Measurements from ENCODE around the gene PLCB2. TPM values are rescaled to one million over a fixed set of nuclear protein-coding genes. Genes with fewer than 3 reads are reported as not detected.

The PLCB2 gene
- total RNA-seq, 1 experiment from 2014 or later = 1.7 TPM

DNA sequence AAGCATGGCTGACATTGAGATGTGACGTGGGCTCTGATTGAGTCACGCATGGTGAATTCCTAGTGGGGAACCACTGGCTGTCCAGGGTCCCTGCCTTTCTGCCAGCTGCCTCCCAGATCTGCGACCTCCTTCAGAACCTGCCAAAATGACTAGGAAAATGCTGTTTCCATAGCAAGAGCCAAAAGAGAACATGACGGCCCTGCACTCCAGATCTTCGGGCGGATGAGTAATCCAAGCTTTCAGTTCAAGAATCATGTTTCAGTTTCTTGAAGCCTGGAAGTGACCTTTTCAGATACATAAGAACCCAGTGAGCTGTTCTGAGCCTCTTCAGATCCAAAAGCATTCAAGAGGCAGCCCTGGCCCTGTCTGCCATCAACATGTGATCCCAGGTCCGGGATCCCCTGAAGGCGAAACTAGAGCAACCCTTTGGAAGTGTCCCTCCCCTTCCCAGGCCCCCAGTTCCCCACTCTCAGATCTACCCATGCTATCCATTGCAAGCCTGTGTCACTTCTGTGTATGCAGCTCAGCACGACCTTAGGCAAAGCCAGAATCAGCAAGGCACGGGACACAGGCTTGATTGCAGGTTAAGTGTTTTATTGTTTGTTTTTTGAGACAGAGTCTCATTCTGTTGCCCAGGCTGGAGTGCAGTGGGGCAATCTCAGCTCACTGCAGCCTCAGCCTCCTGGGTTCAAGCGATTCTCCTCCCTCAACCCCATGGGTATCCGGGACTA is 44.5 kb downstream of the PLCB2 start:
- CTCF ChIA-PET = interaction anchor here (1.5 kb wide), 1 partner anchor 11 kb away, joined by 3 read pairs; no protein-coding TSS in a partner anchor
- H3K36me3 ChIP-seq (ENCODE audit: control insufficient read depth, insufficient read depth, low read length) = no peaks in the 10 kb centered on the region
- ATAC-seq = no peak
- TF ChIP-seq SIN3A (IDR thresholded peaks at IDR 0.05; ENCODE audit: borderline replicate concordance, insufficient read depth, low read depth, low read length) = no peak
- TF ChIP-seq, protein P1, sequence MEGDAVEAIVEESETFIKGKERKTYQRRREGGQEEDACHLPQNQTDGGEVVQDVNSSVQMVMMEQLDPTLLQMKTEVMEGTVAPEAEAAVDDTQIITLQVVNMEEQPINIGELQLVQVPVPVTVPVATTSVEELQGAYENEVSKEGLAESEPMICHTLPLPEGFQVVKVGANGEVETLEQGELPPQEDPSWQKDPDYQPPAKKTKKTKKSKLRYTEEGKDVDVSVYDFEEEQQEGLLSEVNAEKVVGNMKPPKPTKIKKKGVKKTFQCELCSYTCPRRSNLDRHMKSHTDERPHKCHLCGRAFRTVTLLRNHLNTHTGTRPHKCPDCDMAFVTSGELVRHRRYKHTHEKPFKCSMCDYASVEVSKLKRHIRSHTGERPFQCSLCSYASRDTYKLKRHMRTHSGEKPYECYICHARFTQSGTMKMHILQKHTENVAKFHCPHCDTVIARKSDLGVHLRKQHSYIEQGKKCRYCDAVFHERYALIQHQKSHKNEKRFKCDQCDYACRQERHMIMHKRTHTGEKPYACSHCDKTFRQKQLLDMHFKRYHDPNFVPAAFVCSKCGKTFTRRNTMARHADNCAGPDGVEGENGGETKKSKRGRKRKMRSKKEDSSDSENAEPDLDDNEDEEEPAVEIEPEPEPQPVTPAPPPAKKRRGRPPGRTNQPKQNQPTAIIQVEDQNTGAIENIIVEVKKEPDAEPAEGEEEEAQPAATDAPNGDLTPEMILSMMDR (IDR thresholded peaks at IDR 0.05) = no peak
- TF ChIP-seq, protein P2, sequence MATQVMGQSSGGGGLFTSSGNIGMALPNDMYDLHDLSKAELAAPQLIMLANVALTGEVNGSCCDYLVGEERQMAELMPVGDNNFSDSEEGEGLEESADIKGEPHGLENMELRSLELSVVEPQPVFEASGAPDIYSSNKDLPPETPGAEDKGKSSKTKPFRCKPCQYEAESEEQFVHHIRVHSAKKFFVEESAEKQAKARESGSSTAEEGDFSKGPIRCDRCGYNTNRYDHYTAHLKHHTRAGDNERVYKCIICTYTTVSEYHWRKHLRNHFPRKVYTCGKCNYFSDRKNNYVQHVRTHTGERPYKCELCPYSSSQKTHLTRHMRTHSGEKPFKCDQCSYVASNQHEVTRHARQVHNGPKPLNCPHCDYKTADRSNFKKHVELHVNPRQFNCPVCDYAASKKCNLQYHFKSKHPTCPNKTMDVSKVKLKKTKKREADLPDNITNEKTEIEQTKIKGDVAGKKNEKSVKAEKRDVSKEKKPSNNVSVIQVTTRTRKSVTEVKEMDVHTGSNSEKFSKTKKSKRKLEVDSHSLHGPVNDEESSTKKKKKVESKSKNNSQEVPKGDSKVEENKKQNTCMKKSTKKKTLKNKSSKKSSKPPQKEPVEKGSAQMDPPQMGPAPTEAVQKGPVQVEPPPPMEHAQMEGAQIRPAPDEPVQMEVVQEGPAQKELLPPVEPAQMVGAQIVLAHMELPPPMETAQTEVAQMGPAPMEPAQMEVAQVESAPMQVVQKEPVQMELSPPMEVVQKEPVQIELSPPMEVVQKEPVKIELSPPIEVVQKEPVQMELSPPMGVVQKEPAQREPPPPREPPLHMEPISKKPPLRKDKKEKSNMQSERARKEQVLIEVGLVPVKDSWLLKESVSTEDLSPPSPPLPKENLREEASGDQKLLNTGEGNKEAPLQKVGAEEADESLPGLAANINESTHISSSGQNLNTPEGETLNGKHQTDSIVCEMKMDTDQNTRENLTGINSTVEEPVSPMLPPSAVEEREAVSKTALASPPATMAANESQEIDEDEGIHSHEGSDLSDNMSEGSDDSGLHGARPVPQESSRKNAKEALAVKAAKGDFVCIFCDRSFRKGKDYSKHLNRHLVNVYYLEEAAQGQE (IDR thresholded peaks at IDR 0.05; ENCODE audit: insufficient read depth in 1 of 2, low read depth in 2 of 2, low read length in 1 of 2) = no peak
- TF ChIP-seq TCF7L2 (IDR thresholded peaks at IDR 0.05; ENCODE audit: low read depth, low read length) = no peak
- no peak for TF ChIP-seq POLR2AphosphoS5 (IDR thresholded peaks at IDR 0.05; ENCODE audit: low read depth, low read length)
- H3K27ac ChIP-seq (ENCODE audit: low read length) = no peak overlapping the region
- no peak overlapping the region for H3K4me3 ChIP-seq (ENCODE audit: low read depth in 2 of 2, low read length in 2 of 2)
- no peaks in the 10 kb centered on the region for H3K27me3 ChIP-seq (ENCODE audit: control insufficient read depth, insufficient read depth, low read length)
- intact Hi-C loops (cut with micrococcal nuclease; ENCODE audit: unreplicated experiment) (no loop called here), in situ Hi-C loops (cut with HindIII; ENCODE audit: low pct_unique_long_range_greater_than_20kb, low sequenced_read_pairs) (loop anchor here (5.0 kb wide), 1 partner anchor 46 kb away; no protein-coding TSS in a partner anchor)
- POLR2A ChIA-PET = no interaction called here
- H3K9me3 ChIP-seq (ENCODE audit: control insufficient read depth, insufficient read depth, low read depth, low read length) = no peaks in the 10 kb centered on the region
- peaks cover 33% of the 10 kb centered on the region for H3K4me1 ChIP-seq (ENCODE audit: control insufficient read depth, insufficient read depth, low read length)
- no peak for DNase-seq (ENCODE audit: low read depth, low spot score)
- BruUV-seq (replicated peaks) = no TSS peak

- no peaks in the 10 kb centered on the region for H3K36me3 ChIP-seq (ENCODE audit: control insufficient read depth, insufficient read depth, low read length)
- H3K27ac ChIP-seq (ENCODE audit: low read length) = peak overlapping the region; percentile 54
- intact Hi-C loops (cut with micrococcal nuclease; ENCODE audit: unreplicated experiment) (no loop called here), in situ Hi-C loops (cut with HindIII; ENCODE audit: low pct_unique_long_range_greater_than_20kb, low sequenced_read_pairs) (no loop called here)
- ChIA-PET CTCF (no interaction called here), POLR2A (no interaction called here)
- no peak overlapping the region for H3K4me3 ChIP-seq (ENCODE audit: low read depth in 2 of 2, low read length in 2 of 2)
- peaks cover 28% of the 10 kb centered on the region for H3K4me1 ChIP-seq (ENCODE audit: control insufficient read depth, insufficient read depth, low read length)
- no peaks in the 10 kb centered on the region for H3K9me3 ChIP-seq (ENCODE audit: control insufficient read depth, insufficient read depth, low read depth, low read length)
- TF ChIP-seq, protein P2 (IDR thresholded peaks at IDR 0.05; ENCODE audit: insufficient read depth in 1 of 2, low read depth in 2 of 2, low read length in 1 of 2) = no peak
- TF ChIP-seq SIN3A (IDR thresholded peaks at IDR 0.05; ENCODE audit: borderline replicate concordance, insufficient read depth, low read depth, low read length) = no peak
- TF ChIP-seq, protein P1 (IDR thresholded peaks at IDR 0.05) = no peak
- no peak for TF ChIP-seq POLR2AphosphoS5 (IDR thresholded peaks at IDR 0.05; ENCODE audit: low read depth, low read length)
- TF ChIP-seq TCF7L2 (IDR thresholded peaks at IDR 0.05; ENCODE audit: low read depth, low read length) = no peak
- no peak for ATAC-seq
- no peak for DNase-seq (ENCODE audit: low read depth, low spot score)
- no TSS peak for BruUV-seq (replicated peaks)
- no peaks in the 10 kb centered on the region; the same call in 1 of the 2 replicates for H3K27me3 ChIP-seq (ENCODE audit: control insufficient read depth, insufficient read depth, low read length)
These were observed 48.7 kb downstream of the PLCB2 start for GRCh38 chr15:40259021-40259420.

Measured in Panc1 (cell line).